Astrocyte (in vitro differentiated cells and primary cell): Measurements from ENCODE around the gene TNFRSF17. TPM values are rescaled to one million over a fixed set of nuclear protein-coding genes. Genes with fewer than 3 reads are reported as not detected.

Experiments used
- DNase-seq: peaks from one replicate; pipeline ENCODE4 v3.0.0-alpha.2; 2010; ENCODE audit warnings: low read depth
- FAIRE-seq: peaks from 2 replicates; lab custom pipeline; 2011; peaks lifted over from hg19 to GRCh38; lab: Jason Lieb, UNC
- H2AFZ ChIP-seq: 2 replicates; pipeline ENCODE4 v1.6.0; 2012; ENCODE audit warnings: low read depth, low read length, inconsistent platforms
- H3K27ac ChIP-seq: 2 replicates; pipeline ENCODE4 v1.5.1; 2011; ENCODE audit warnings: low read depth, low read length, inconsistent platforms
- H3K27me3 ChIP-seq: 2 replicates; pipeline ENCODE4 v1.6.0; 2011; ENCODE audit warnings: low read length, inconsistent platforms; ENCODE audit not compliant: insufficient read depth
- H3K36me3 ChIP-seq: 2 replicates; pipeline ENCODE4 v1.5.1; 2011; ENCODE audit warnings: low read length, inconsistent platforms; ENCODE audit not compliant: insufficient read depth
- H3K4me1 ChIP-seq: 2 replicates; pipeline ENCODE4 v1.5.1; 2011; ENCODE audit warnings: low read length, inconsistent platforms; ENCODE audit not compliant: insufficient read depth
- H3K4me2 ChIP-seq: 2 replicates; pipeline ENCODE4 v1.6.0; 2012; ENCODE audit warnings: low read length, inconsistent platforms
- H3K4me3 ChIP-seq: 2 replicates; pipeline ENCODE4 v1.5.1; 2011; ENCODE audit warnings: low read depth, mild to moderate bottlenecking, low read length, inconsistent platforms; ENCODE audit not compliant: insufficient read depth
- H3K79me2 ChIP-seq: 2 replicates; pipeline ENCODE4 v1.6.0; 2012; ENCODE audit warnings: mild to moderate bottlenecking, low read length, inconsistent platforms; ENCODE audit not compliant: insufficient read depth
- H3K9ac ChIP-seq: 2 replicates; pipeline ENCODE4 v1.6.0; 2012; ENCODE audit warnings: mild to moderate bottlenecking, low read length, inconsistent platforms
- H3K9me3 ChIP-seq: 2 replicates; pipeline ENCODE4 v1.5.1; 2012; ENCODE audit warnings: low read depth, mild to moderate bottlenecking, low read length, inconsistent platforms; ENCODE audit not compliant: insufficient read depth
- H4K20me1 ChIP-seq: 2 replicates; pipeline ENCODE4 v1.6.0; 2012; ENCODE audit warnings: low read length, inconsistent platforms; ENCODE audit not compliant: insufficient read depth
- H3K27ac Mint-ChIP-seq: one replicate; pipeline ENCODE4 v1.8.0; 2021; ENCODE audit warnings: mild to moderate bottlenecking, mixed read lengths; ENCODE audit not compliant: unreplicated experiment
- H3K27me3 Mint-ChIP-seq: one replicate; pipeline ENCODE4 v1.8.0; 2021; ENCODE audit warnings: low read depth, mixed read lengths; ENCODE audit not compliant: unreplicated experiment
- H3K36me3 Mint-ChIP-seq: one replicate; pipeline ENCODE4 v1.8.0; 2021; ENCODE audit warnings: low read depth, mixed read lengths; ENCODE audit not compliant: unreplicated experiment
- H3K4me1 Mint-ChIP-seq: one replicate; pipeline ENCODE4 v1.8.0; 2021; ENCODE audit warnings: low read depth, mixed read lengths; ENCODE audit not compliant: unreplicated experiment
- H3K4me3 Mint-ChIP-seq: one replicate; pipeline ENCODE4 v1.8.0; 2021; ENCODE audit warnings: mild to moderate bottlenecking, moderate library complexity, mixed read lengths; ENCODE audit not compliant: unreplicated experiment
- H3K9me3 Mint-ChIP-seq: one replicate; pipeline ENCODE4 v1.8.0; 2021; ENCODE audit warnings: mild to moderate bottlenecking, mixed read lengths; ENCODE audit not compliant: unreplicated experiment
- CTCF ChIP-seq: IDR thresholded peaks from 2 replicates; pipeline ENCODE4 v1.5.1; 2011; ENCODE audit warnings: low read depth, mild to moderate bottlenecking, inconsistent platforms, low read length, moderate library complexity; ENCODE audit not compliant: insufficient read depth
- EZH2 ChIP-seq: IDR thresholded peaks from 2 replicates; pipeline ENCODE4 v1.6.1; 2012; ENCODE audit warnings: mild to moderate bottlenecking, low read length, inconsistent platforms; ENCODE audit not compliant: insufficient read depth
- total RNA-seq: library from RNA; stranded (reverse); gene quantifications from 2 replicates; pipeline ENCODE4 v1.2.1, GENCODE V29; 2021

TNFRSF17 gene
- total RNA-seq, 1 donor from 2014 or later = not detected

- Histone ChIP-seq H3K9me3 (no peaks in the 10 kb centered on the region), H3K4me3 (no peak overlapping the region), H3K36me3 (no peaks in the 10 kb centered on the region), H3K4me1 (no peaks in the 10 kb centered on the region), H3K4me2 (no peak overlapping the region), H3K79me2 (no peaks in the 10 kb centered on the region), H3K9ac (no peak overlapping the region), H3K27me3 (no peaks in the 10 kb centered on the region), H4K20me1 (no peaks in the 10 kb centered on the region), H2AFZ (no peak overlapping the region), H3K27ac (no peak overlapping the region)
- no peak for TF ChIP-seq CTCF
- TF ChIP-seq EZH2 = no peak
- H3K4me3 Mint-ChIP-seq = no peak overlapping the region
- peaks cover 2% of the 10 kb centered on the region for H3K27me3 Mint-ChIP-seq
- FAIRE-seq (no peak), DNase-seq (no peak)
- H3K9me3 Mint-ChIP-seq = no peaks in the 10 kb centered on the region
- no peaks in the 10 kb centered on the region for H3K36me3 Mint-ChIP-seq
- H3K4me1 Mint-ChIP-seq = no peaks in the 10 kb centered on the region
- H3K27ac Mint-ChIP-seq = no peak overlapping the region
These were observed 1.3 kb upstream of the TNFRSF17 start for GRCh38 chr16:11963706-11964105.

GRCh38 chr16:11966173-11966572 is 1.2 kb downstream of the TNFRSF17 start:
- no peaks in the 10 kb centered on the region for H3K79me2 ChIP-seq
- H3K27ac Mint-ChIP-seq = no peak overlapping the region
- H3K9ac ChIP-seq = no peak overlapping the region
- H3K4me3 ChIP-seq = no peak overlapping the region
- H3K4me2 ChIP-seq = no peak overlapping the region
- DNase-seq (no peak), FAIRE-seq (no peak)
- no peak overlapping the region for H2AFZ ChIP-seq
- H3K36me3 ChIP-seq = no peaks in the 10 kb centered on the region
- H3K27ac ChIP-seq = no peak overlapping the region
- H3K9me3 Mint-ChIP-seq = no peaks in the 10 kb centered on the region
- no peaks in the 10 kb centered on the region for H4K20me1 ChIP-seq
- H3K4me1 ChIP-seq = no peaks in the 10 kb centered on the region
- no peaks in the 10 kb centered on the region for H3K9me3 ChIP-seq
- TF ChIP-seq CTCF (no peak), EZH2 (no peak)
- H3K27me3 ChIP-seq = no peaks in the 10 kb centered on the region
- no peaks in the 10 kb centered on the region for H3K4me1 Mint-ChIP-seq
- H3K36me3 Mint-ChIP-seq = no peaks in the 10 kb centered on the region
- H3K4me3 Mint-ChIP-seq = no peak overlapping the region
- peaks cover 2% of the 10 kb centered on the region for H3K27me3 Mint-ChIP-seq

- H3K27ac ChIP-seq = no peak overlapping the region
- no peaks in the 10 kb centered on the region for H3K9me3 Mint-ChIP-seq
- no peaks in the 10 kb centered on the region for H4K20me1 ChIP-seq
- no peaks in the 10 kb centered on the region for H3K4me1 Mint-ChIP-seq
- no peak overlapping the region for H2AFZ ChIP-seq
- H3K9me3 ChIP-seq = no peaks in the 10 kb centered on the region
- H3K4me3 Mint-ChIP-seq = no peak overlapping the region
- H3K27me3 ChIP-seq = no peaks in the 10 kb centered on the region
- no peak for FAIRE-seq
- H3K79me2 ChIP-seq = no peaks in the 10 kb centered on the region
- peaks cover 2% of the 10 kb centered on the region for H3K27me3 Mint-ChIP-seq
- TF ChIP-seq EZH2 (no peak), CTCF (no peak)
- no peaks in the 10 kb centered on the region for H3K36me3 ChIP-seq
- no peaks in the 10 kb centered on the region for H3K4me1 ChIP-seq
- no peak overlapping the region for H3K27ac Mint-ChIP-seq
- H3K4me2 ChIP-seq = no peak overlapping the region
- DNase-seq = no peak
- no peak overlapping the region for H3K4me3 ChIP-seq
- H3K36me3 Mint-ChIP-seq = no peaks in the 10 kb centered on the region
- no peak overlapping the region for H3K9ac ChIP-seq
These were observed 2.3 kb downstream of the TNFRSF17 start for GRCh38 chr16:11967195-11967911.
